H1 (cell line): ENCODE data around the gene PCID2. TPM values are rescaled to one million over a fixed set of nuclear protein-coding genes. Genes with fewer than 3 reads are reported as not detected.

ENCODE experiments used
- EGR1 ChIP-seq: IDR thresholded peaks from 2 replicates; pipeline ENCODE4 v1.6.1; 2011; ENCODE audit warnings: low read depth, low read length, borderline replicate concordance
- polyA plus RNA-seq, 7 experiments: library from polyadenylated mRNA; depleted of rRNA in 3 of 7; stranded (reverse) in 5 of 7; unstranded in 2 of 7; fragments of >200 nt in 5 of 7; fragments of 200-250 nt in 2 of 7; gene quantifications; 1 replicate in 5 of 7; 2 replicates in 1 of 7; 4 replicates in 1 of 7; pipeline versions ENCODE4 v1.2.1 to v1.2.3, GENCODE V29; 2011 to 2013; ENCODE audit warnings: missing spikeins in 2 of 7, mixed read lengths in 2 of 7
- total RNA-seq: library from RNA; stranded (reverse); fragmentation: NEBNext Ultra II Directional; extraction: Animal tissue kit (Norgen Biotek cat#: 25700); gene quantifications from 2 replicates; pipeline ENCODE4 v1.2.1, GENCODE V29; 2021

The PCID2 gene
- total and polyA plus RNA-seq, 2 of the 8 experiments (the other 6 are each of a cell fraction or from before 2014, with no cell fraction given): 72.4 to 72.8 TPM

GRCh38 chr13:113171250-113172125, 37.0 kb downstream of the PCID2 start (continued):
- TF ChIP-seq EGR1: no peak
